K562 (cell line): ENCODE data around the gene CIB2.

ENCODE experiments used
- EZH2 ChIP-seq: IDR thresholded peaks from 2 replicates; pipeline ENCODE4 v1.6.1; 2012; ENCODE audit warnings: low read depth, mild to moderate bottlenecking, inconsistent platforms, low read length, borderline replicate concordance
- TF ChIP-seq, protein P1 (sequence below), 2 experiments: fragments of 450-650 bp in 1 of 2; sonication (generic) in 1 of 2; formaldehyde crosslinking in 1 of 2; IDR thresholded peaks; 2 replicates each; pipeline versions ENCODE4 v1.7.1 to v1.9.0; 2016 to 2022; ENCODE audit warnings: inconsistent platforms in 1 of 2, mild to moderate bottlenecking in 1 of 2, missing genetic modification reagents in 1 of 2
- TF ChIP-seq, protein P2 (sequence below), 2 experiments: fragments of 450-650 bp; IDR thresholded peaks; 2 replicates each; pipeline ENCODE4 v1.6.1; 2016; ENCODE audit warnings: mild to moderate bottlenecking in 2 of 2, borderline replicate concordance in 1 of 2, low read depth in 1 of 2, moderate library complexity in 1 of 2

DNA sequence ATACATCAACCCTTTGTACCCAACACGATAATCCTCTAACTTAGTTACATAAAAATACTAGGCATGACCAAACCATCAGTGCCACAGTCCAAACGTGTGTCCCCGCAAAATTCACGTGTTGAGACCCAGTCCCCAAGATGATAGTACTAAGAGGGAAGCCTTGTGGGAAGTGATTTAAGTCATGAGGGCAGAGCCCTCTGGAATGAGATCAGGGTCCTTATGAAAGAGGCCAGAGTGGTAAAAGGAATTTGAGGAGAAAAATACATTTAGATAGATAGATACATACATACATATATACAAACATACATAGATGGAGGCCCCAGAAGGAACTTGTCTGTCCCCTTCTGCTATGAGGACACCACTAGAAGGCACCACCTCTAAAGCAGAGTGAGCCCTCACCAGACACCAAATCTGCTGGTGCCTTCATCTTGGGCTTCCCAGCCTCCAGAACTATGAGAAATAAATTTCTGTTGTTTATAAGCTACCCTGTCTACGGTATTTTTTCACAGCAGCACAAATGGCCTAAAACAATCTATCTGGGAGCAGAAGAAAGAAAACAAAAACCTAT lies 61.7 kb downstream of the CIB2 start:
- TF ChIP-seq, protein P1, sequence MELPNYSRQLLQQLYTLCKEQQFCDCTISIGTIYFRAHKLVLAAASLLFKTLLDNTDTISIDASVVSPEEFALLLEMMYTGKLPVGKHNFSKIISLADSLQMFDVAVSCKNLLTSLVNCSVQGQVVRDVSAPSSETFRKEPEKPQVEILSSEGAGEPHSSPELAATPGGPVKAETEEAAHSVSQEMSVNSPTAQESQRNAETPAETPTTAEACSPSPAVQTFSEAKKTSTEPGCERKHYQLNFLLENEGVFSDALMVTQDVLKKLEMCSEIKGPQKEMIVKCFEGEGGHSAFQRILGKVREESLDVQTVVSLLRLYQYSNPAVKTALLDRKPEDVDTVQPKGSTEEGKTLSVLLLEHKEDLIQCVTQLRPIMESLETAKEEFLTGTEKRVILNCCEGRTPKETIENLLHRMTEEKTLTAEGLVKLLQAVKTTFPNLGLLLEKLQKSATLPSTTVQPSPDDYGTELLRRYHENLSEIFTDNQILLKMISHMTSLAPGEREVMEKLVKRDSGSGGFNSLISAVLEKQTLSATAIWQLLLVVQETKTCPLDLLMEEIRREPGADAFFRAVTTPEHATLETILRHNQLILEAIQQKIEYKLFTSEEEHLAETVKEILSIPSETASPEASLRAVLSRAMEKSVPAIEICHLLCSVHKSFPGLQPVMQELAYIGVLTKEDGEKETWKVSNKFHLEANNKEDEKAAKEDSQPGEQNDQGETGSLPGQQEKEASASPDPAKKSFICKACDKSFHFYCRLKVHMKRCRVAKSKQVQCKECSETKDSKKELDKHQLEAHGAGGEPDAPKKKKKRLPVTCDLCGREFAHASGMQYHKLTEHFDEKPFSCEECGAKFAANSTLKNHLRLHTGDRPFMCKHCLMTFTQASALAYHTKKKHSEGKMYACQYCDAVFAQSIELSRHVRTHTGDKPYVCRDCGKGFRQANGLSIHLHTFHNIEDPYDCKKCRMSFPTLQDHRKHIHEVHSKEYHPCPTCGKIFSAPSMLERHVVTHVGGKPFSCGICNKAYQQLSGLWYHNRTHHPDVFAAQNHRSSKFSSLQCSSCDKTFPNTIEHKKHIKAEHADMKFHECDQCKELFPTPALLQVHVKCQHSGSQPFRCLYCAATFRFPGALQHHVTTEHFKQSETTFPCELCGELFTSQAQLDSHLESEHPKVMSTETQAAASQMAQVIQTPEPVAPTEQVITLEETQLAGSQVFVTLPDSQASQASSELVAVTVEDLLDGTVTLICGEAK (IDR thresholded peaks at IDR 0.05) = no peak
- TF ChIP-seq, protein P1 (CRISPR knock-in tag; IDR thresholded peaks at IDR 0.05) = no peak
- TF ChIP-seq, protein P2, sequence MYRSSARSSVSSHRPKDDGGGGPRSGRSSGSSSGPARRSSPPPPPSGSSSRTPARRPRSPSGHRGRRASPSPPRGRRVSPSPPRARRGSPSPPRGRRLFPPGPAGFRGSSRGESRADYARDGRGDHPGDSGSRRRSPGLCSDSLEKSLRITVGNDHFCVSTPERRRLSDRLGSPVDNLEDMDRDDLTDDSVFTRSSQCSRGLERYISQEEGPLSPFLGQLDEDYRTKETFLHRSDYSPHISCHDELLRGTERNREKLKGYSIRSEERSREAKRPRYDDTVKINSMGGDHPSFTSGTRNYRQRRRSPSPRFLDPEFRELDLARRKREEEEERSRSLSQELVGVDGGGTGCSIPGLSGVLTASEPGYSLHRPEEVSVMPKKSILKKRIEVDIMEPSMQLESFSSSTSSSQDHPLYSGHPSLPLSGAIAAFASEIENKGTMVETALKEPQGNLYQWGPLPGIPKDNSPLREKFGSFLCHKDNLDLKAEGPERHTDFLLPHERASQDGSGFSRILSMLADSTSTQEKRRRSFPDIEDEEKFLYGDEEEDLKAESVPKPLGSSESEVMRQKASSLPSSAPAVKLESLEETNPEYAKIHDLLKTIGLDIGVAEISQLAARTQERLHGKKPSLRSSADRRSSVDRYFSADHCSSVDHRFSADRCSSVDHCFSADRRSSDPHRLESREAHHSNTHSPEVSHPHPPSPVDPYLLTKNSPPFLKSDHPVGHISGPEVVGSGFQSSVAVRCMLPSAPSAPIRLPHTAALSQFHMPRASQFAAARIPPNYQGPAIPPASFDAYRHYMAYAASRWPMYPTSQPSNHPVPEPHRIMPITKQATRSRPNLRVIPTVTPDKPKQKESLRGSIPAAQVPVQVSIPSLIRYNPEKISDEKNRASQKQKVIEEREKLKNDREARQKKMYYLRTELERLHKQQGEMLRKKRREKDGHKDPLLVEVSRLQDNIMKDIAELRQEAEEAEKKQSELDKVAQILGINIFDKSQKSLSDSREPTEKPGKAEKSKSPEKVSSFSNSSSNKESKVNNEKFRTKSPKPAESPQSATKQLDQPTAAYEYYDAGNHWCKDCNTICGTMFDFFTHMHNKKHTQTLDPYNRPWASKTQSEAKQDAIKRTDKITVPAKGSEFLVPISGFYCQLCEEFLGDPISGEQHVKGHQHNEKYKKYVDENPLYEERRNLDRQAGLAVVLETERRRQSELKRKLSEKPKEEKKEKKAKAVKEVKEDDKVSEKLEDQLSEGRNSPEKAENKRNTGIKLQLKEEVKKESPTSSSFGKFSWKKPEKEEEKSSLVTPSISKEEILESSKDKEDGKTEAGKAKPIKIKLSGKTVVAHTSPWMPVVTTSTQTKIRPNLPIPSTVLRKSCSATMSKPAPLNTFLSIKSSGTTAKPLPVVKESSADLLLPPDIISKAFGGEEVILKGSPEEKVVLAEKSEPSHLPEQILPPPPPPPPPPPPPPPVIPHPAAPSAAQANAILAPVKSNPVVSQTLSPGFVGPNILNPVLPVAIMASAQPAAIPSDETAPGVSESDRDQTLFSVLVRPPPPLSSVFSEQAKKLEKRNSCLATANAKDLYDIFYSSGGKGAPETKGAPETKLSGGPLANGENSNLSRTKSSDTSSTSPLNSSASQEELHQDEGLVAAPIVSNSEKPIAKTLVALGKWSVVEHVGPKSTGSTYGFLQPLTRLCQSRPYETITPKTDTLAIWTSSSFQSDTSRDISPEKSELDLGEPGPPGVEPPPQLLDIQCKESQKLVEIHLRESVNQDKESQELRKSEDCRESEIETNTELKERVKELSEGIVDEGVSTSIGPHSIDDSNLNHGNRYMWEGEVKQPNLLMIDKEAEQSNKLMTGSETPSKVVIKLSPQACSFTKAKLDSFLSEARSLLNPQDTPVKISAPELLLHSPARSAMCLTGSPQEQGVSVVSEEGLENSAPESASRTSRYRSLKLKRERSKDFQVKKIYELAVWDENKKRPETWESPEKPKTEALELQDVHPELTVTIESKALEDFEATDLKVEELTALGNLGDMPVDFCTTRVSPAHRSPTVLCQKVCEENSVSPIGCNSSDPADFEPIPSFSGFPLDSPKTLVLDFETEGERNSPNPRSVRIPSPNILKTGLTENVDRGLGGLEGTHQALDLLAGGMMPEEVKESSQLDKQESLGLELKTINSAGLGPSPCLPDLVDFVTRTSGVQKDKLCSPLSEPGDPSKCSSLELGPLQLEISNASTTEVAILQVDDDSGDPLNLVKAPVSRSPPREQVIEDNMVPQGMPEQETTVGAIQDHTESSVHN (IDR thresholded peaks at IDR 0.05; ENCODE audit: borderline replicate concordance in 1 of 2, low read depth in 1 of 2) = no peak
- no peak for TF ChIP-seq EZH2
